ENCODE measurements around the gene MAP6. TPM values are rescaled to one million over a fixed set of nuclear protein-coding genes. Genes with fewer than 3 reads are reported as not detected.

MAP6 gene
- total RNA-seq, 1 donor from 2014 or later, result 30.5 TPM

DNA sequence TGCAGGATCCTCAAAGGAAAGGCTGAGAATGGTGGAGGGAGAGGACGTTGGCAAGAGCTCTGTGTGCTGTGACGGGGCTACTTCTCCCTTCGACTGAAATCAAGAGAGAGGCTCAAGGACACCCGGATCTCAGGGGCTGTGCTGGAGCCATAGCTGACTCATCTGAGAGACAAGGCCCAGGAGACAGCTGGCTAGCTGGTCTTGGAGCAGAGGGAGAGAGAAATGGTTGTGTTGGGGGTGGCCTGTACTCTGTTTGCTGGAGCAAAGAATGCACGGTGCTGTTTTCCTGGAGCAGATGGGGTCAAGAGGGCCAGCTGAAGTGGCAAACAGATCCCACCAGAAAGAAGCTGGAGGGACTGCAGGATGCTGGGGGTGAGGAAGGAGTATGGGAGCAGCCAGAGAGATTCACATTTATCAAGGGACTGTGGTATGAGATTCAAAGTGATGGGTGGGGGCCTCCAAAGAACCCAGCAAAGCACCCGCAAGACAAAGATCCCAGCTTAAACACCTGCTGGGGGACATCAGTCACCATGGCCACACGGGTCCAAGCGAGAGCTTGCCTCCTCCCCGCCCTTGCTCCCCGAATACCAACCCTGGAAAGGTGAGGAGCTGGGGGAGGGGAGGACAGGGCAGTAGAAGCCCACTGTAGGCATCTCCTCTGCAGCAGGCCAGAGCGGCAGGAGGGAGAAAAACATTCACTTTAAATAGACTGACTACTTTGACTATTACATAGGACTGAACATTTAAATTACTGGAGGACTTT is 40.8 kb downstream of the MAP6 start:
- no peaks in the 10 kb centered on the region for H3K36me3 Mint-ChIP-seq
- H3K9me3 Mint-ChIP-seq, result no peaks in the 10 kb centered on the region
- DNase-seq (ENCODE audit: extremely low spot score, unreplicated experiment), result no peak
- H3K27me3 Mint-ChIP-seq, result peaks cover 3% of the 10 kb centered on the region
- no peak overlapping the region for H3K27ac Mint-ChIP-seq
- no peak overlapping the region for H3K4me3 Mint-ChIP-seq
- TF ChIP-seq, protein P1, sequence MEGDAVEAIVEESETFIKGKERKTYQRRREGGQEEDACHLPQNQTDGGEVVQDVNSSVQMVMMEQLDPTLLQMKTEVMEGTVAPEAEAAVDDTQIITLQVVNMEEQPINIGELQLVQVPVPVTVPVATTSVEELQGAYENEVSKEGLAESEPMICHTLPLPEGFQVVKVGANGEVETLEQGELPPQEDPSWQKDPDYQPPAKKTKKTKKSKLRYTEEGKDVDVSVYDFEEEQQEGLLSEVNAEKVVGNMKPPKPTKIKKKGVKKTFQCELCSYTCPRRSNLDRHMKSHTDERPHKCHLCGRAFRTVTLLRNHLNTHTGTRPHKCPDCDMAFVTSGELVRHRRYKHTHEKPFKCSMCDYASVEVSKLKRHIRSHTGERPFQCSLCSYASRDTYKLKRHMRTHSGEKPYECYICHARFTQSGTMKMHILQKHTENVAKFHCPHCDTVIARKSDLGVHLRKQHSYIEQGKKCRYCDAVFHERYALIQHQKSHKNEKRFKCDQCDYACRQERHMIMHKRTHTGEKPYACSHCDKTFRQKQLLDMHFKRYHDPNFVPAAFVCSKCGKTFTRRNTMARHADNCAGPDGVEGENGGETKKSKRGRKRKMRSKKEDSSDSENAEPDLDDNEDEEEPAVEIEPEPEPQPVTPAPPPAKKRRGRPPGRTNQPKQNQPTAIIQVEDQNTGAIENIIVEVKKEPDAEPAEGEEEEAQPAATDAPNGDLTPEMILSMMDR (conservative IDR thresholded peaks at IDR 0.05), result no peak
- peaks cover 36% of the 10 kb centered on the region for H3K4me1 Mint-ChIP-seq (ENCODE audit: unreplicated experiment)

DNA sequence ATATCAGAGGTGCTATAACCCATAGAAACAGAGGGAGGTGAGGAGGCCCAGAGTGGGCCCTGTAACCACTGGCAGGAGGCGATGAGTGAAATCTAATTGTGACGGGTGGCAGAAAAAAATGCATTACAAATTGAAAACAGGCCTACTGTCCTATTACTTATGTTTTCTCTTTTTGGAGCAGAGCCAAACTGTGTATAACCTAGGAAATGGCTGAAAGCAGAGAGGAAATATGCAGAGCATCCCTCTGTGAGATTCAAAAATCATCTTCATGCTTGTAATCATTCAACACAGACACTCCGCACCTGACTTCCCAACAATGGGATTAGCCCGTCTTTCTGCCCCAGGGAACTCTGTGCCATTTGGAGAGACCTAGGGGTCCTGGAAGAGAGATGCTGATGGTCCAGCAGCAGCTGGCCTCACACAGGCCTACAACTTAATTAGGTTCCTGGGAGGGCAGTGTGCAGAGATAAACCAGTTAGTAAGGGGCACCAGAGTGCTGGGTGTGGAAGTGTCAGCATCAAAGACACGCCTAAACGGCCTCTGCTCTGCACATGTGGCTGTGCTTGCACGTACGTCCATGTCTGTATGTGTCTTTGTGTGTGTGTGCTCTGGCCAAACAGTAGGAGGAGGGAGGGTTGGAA is 41.8 kb downstream of the MAP6 start:
- peaks cover 3% of the 10 kb centered on the region for H3K27me3 Mint-ChIP-seq
- no peak overlapping the region for H3K27ac Mint-ChIP-seq
- no peaks in the 10 kb centered on the region for H3K9me3 Mint-ChIP-seq
- no peaks in the 10 kb centered on the region for H3K36me3 Mint-ChIP-seq
- no peak overlapping the region for H3K4me3 Mint-ChIP-seq
- TF ChIP-seq, protein P1 (conservative IDR thresholded peaks at IDR 0.05), result no peak
- DNase-seq (ENCODE audit: extremely low spot score, unreplicated experiment), result no peak
- peaks cover 36% of the 10 kb centered on the region for H3K4me1 Mint-ChIP-seq (ENCODE audit: unreplicated experiment)

DNA sequence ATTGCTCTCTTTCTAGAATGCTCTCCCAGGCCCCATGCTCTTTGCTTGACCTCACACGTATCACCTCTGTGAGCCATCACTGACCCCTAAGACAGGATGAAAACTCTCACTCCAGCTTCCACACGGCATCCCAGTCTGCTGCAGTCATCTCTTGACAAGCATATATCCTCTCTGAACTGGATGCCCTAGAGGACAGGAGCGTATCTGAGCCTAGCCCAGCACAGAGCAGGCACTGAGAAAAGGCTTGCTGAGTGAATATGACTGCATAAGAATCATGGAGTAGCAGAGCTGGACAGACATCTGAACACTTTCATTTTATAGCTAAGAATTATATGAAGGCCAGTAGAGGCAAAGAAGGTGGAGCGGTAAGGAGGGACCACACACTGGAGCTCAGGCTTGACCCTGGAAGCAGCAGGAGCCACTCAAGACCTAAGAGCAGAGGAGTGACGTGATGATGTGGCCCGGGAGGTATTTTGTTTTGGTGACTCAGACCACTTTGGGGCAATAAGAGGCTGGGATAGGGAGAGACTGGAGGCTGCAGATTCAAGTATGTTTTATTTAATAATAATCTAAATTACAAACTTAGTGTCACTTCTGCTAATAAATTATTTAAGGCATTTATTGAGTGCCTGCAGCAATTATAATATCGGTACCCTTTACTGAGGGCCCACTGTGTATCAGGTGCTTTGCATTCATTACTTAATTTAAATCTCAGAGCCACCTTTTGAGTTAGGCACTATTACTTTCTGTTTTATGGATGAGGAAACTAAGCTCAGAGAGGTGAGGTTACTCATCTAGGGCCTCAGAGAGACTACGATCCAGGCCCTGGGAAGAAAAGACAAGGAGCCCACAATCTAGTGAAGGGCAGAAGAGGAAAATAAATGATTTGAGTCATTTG is 42.6 kb downstream of the MAP6 start:
- H3K36me3 Mint-ChIP-seq, result no peaks in the 10 kb centered on the region
- DNase-seq (ENCODE audit: extremely low spot score, unreplicated experiment), result no peak
- H3K9me3 Mint-ChIP-seq, result no peaks in the 10 kb centered on the region
- no peak overlapping the region for H3K4me3 Mint-ChIP-seq
- TF ChIP-seq, protein P1 (conservative IDR thresholded peaks at IDR 0.05), result no peak
- H3K4me1 Mint-ChIP-seq (ENCODE audit: unreplicated experiment), result peaks cover 32% of the 10 kb centered on the region
- H3K27ac Mint-ChIP-seq, result no peak overlapping the region
- no peaks in the 10 kb centered on the region for H3K27me3 Mint-ChIP-seq

DNA sequence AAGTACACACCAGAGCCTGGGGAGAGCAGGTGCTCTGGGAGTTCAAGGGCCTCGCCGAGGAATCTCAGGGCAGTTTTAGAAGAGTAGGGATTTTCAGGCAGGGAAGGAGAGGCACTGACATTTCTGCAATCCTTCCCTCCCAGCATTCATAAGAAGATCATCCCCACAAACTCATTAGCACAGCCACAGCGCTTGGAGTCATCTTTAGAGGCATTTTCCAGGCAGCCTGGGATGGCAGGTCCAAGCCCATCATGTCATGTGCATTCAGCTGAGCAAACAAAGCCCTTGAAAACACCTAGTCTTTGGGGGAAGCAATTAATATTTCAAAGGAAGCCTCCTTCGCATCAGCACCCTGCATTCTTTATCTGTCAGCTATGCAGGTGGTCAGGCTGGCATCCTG is 43.8 kb downstream of the MAP6 start:
- Mint-ChIP-seq H3K9me3 (no peaks in the 10 kb centered on the region), H3K27ac (no peak overlapping the region), H3K36me3 (no peaks in the 10 kb centered on the region), H3K4me3 (no peak overlapping the region), H3K27me3 (no peaks in the 10 kb centered on the region), H3K4me1 (ENCODE audit: unreplicated experiment) (peaks cover 31% of the 10 kb centered on the region)
- no peak for DNase-seq (ENCODE audit: extremely low spot score, unreplicated experiment)
- TF ChIP-seq, protein P1 (conservative IDR thresholded peaks at IDR 0.05), result no peak

DNA sequence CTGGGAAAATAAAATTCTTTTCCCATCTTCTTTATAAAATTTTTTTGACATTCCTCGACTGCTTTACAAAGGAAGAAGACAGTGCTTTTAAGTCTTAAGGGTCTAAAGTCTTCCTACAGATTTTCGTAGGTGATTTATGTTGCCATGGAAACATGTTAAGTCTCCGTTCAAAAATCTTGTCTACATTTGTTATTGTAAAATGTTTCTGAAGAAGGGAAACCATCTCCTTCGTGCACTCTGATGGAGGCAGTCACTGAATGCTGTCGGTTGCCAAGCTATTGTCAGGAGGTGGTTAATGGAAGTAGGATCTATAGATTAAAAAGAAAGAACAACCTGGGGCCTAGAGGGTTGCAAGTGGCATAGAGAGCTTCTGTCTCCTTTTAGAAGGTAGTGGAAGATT is 52.6 kb downstream of the MAP6 start:
- no peak overlapping the region for H3K4me3 Mint-ChIP-seq
- H3K36me3 Mint-ChIP-seq, result no peaks in the 10 kb centered on the region
- TF ChIP-seq, protein P1 (conservative IDR thresholded peaks at IDR 0.05), result no peak
- no peaks in the 10 kb centered on the region for H3K9me3 Mint-ChIP-seq
- H3K4me1 Mint-ChIP-seq (ENCODE audit: unreplicated experiment), result peaks cover 29% of the 10 kb centered on the region
- H3K27me3 Mint-ChIP-seq, result peaks cover 5% of the 10 kb centered on the region
- no peak for DNase-seq (ENCODE audit: extremely low spot score, unreplicated experiment)
- H3K27ac Mint-ChIP-seq, result no peak overlapping the region

All from type B pancreatic cell (in vitro differentiated cells).